HG02884 (cell line): Measurements from ENCODE around the gene TEKT4.
"Not testable (repeated sequence)": the region's sequence is repeated elsewhere in the genome, so short reads cannot be mapped to it uniquely, and the experiment has no call there.

Source experiments
- ATAC-seq: cut with Tn5 transposase; IDR thresholded peaks from one replicate; pipeline ENCODE4 v1.9.1; 2021; ENCODE audit warnings: mild to moderate bottlenecking, moderate library complexity; ENCODE audit not compliant: unreplicated experiment

TEKT4 gene

DNA sequence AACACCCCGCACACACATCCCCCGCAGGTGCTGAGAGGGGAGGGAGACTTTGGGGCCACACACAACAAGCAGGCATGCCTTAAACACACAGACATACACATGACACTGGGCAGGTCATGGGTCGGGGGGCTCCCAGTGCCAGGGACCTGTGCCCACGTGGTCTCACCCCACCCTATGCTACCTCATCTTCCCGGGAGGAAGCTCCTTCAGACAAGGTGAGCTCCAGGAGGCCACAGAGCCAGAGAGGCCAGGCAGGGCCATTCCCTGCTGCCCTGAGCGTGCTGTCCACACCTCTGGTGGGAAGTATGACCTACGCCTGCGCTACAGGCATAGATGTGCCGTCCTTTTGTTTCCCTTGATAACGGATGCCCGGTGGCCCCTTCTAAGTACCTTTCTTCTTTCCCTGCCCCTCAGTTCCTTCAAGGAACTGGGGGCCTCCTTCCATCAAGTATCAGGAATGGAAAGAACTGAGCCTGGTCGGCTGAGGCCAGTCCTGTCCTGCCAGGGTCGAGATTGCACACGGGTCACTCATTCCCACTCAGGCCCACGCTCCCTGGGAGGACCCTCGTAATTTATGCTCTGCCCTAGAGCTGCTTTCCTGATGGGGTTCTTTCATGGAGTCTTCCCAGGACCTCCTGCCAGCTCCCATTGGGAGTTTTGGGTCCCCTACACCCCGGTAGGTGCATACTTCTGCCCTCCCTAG, 4.7 kb downstream of the TEKT4 start:
- no peak for ATAC-seq

DNA sequence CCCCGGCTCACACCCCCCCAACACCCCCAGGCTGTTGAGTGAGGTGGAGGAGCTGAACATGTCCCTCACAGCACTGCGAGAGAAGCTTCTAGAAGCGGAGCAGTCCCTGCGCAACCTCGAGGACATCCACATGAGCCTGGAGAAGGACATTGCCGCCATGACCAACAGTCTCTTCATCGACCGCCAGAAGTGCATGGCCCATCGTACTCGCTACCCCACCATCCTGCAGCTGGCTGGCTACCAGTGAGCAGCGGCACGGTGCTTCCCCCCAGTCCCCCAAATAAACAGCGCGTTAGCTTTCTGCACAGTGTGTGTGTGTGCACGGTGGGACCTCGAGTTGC, 5.3 kb downstream of the TEKT4 start:
- ATAC-seq, result no peak

DNA sequence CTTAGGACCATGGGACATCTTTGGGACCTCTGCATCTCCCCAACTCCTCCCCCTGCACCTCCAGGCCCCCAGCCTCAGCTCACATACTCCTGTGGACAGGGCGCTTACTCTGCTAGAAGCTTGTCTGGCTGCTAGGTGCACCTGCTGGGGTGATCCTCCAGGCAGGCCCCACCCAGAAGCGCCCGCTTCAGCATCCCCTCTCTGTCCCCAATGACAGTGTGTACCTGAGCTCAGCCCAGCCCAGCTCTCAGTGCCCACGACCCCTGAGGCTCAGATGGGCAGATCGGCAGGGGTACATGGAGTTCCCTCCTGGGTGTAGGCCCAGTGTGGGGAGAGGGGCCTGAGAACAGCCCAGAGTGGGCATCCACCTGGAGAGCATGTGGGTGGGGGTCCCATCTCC, 5.9 kb downstream of the TEKT4 start:
- no peak for ATAC-seq

DNA sequence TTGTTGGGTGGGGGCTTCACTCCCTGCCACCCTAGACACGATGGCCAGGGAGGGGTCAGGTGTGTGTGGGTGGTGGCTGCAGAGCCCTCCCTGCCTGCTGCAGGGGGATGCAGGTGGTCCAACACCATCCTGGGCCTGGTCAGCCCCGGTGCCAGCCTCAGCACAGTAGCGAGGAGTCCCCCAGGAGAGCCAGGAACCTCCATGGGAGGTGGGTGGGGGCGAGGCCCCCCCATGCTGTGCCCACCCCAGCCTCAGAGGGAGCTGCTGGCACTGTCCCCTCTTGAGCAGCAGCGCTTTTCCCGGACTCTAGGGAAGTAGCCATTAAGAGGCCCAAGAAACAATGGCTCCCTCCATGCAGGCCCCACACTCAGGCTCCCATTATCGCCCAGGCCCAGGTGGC, 7.3 kb downstream of the TEKT4 start:
- ATAC-seq, result not testable (repeated sequence)

DNA sequence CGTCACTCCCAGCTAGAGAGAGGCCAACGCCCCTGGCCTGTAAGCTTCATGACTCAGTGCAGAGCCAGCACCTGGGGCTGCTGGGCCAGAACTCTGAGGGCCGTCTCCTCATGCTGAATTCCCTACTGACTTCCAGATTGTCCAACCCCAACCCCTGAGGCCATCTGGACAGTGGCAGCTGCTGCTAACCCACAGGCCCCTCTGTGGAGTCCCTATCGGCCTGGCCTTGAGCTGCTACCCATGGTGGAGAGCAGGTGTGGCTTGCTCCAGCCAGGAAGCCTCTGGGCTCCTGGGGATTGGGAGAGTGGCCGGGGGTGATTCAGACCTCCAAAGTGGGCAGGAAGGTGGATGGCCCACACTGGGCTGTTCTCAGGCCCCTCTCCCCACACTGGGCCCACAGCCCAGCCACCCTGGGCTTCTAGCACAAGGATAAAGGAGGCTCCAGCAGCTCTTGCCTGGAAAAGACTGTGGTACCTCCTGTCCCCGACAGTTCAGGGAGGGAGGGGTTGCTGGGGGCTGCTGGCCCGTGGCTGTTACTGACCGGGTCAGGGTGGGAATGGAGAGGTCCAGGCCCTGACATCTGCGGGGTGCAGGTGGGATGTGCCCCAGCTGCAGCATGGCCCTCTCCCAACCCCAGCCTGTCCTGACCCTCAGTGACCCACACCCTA, 8.2 kb downstream of the TEKT4 start:
- ATAC-seq, result no peak

DNA sequence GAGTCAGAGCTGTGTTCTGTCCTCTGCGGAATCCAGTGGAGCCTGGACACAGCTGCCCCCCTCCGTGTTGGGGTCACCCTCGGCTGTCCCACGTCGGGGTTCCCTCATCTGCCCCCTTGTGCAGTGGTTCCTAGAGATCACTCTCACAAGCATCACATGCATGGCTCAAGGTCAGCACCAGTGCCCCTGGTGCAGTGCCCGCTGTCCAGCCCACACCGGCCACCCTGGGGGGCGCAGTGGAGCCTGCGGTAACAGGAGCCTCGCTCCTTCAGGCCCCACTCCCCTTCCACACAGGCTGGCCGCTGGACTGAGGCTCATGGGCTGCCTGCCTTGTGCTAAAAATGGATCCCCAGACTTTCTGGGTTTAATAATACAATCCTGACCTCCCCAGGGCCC, 8.8 kb downstream of the TEKT4 start:
- no peak for ATAC-seq

DNA sequence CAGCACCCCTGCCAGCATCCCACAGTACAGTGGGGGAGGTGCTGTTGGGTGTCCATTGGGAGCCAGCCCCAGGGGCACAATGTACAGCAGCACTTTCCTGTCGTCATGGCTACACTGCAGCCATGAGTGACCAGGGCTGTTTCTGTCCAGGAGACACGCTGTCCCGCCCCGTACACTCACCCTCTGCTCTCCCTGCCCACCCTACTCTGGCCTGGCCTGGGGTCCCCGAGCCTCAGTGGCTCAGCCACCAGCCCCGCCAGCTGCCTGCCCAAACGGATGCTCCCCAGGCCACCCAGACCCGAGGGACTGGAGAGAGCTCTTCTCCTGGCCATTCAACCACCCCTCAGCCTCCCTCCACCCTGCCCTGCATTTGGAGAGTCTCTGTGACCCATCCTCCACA, 9.3 kb downstream of the TEKT4 start:
- ATAC-seq, result no peak

DNA sequence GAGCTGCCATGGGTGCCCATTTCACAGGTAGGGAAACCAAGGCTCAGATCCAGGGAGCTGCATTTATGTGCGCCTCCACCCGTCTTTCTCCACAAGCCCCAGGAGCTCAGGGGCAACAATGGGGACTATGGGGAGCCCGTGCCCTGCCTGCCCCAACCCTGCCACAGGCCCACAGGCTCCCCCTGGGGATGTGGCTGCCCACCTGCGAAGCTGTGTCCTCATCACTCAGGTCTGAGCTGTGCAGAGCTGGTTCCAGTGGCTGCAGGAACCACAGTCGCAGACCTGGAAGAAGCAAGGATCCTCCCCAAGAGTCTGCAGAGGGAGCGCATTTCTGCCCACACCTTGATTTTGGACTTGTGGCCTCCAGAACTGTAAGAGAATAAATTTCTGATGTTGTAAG, 9.8 kb downstream of the TEKT4 start:
- ATAC-seq, result no peak

DNA sequence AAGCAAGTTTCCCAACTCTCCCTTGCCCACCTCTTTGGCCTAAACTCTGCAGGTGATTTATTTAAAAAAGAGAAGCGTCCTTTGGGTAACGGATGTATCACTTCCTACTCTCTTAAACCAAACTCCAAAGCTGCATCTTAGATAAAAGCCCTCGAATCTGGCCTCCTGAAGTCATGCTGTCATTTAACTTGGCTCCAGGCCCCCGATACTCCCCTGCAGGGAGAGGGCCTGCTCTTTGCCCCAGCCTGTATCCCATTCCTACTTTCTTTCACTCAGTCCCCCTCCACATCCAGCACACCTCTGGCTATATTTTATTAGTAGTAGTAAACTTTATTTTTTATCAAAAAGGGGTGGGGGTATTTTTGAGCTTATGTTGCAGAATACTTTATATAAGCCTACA, 19.0 kb downstream of the TEKT4 start:
- no peak for ATAC-seq

DNA sequence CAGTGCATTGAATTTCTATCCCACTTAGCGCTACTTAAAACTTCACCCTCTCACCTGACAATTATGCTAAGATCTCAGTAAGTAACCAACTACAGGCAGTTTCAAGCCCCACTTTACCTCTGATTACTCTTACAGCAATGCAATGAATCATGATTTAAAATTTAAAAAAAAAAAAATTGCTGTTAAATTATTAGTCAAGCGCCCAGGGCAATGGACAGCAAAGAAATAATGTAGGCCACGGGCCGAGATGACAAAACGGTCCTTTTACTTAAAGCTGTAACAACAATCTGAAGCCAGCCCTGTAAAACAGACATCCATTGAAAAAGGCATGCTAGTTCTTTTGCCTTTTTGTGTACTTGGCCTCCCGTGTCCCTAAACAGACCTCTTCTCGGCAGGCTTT, 24.0 kb downstream of the TEKT4 start:
- ATAC-seq, result not testable (repeated sequence)

DNA sequence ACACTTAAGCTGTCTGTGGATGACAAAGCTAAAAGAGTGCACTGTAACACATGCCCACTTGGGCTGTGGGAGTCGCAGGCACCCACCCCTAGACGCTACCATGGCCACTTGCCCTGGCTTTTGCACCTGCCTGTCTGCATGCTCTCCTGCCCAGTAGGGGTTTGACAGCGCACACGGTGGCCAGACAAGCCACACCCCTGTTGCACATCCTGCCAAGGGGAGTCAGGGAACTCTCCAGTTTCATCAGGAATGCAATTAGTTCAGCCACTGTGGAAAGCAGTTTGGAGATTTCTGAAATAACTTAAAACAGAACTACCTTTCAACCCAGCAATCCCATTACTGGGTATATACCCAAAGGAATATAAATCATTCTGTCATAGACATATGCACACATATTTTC, 35.7 kb downstream of the TEKT4 start:
- not testable (repeated sequence) for ATAC-seq

DNA sequence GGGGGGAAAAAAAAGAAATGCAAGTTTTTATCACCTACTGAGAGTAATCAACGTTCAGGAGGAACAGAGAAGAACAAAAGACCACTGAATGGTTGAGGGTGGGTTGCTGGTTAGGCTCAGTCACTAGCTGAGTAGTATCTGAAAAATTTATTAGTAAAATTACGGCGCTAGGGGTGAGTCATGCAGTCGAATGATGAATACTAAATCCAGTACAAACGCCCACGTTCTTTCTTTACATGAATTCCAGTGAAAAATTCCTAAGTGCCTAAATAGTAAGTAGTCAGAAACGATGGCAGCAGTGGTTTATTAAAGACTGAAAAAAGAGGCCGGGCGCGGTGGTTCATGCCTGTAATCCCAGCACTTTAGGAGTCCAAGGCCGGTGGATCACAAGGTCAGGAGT, 52.0 kb downstream of the TEKT4 start:
- ATAC-seq, result no peak

DNA sequence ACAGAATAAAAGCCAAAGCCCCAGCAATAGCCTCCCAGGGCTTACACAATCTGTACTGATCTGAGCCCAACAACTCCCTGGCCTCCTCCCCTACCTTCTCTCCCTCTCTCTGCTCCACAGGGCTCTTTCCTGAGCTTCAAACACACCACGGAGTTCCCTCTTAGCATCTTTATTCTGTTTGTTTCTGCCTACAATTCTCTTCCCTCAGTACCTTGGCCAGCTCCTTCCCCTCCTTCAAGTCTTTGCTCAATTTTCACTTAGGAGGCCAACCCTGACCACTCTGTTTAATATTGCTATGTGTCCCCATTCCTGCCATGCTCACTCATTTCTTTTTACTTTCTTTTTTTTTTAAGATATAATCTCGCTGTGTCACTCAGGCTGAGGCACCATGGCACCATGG, 53.8 kb downstream of the TEKT4 start:
- not testable (repeated sequence) for ATAC-seq
